ENCODE measurements around the gene LITAF. TPM values are rescaled to one million over a fixed set of nuclear protein-coding genes. Genes with fewer than 3 reads are reported as not detected.

LITAF gene
- total RNA-seq, 2 experiments from 2014 or later: 12.2 to 43.2 TPM

- DNase-seq (ENCODE audit: low spot score): no peak
- Histone ChIP-seq H3K4me2 (ENCODE audit: low read length) (no peak overlapping the region), H3K9me3 (ENCODE audit: low read length) (no peaks in the 10 kb centered on the region), H2AFZ (ENCODE audit: low read length) (no peak overlapping the region), H3K4me3 (ENCODE audit: low read depth, low read length, poor library complexity, severe bottlenecking) (no peak overlapping the region), H4K20me1 (ENCODE audit: insufficient read depth, low read length) (no peaks in the 10 kb centered on the region), H3K36me3 (ENCODE audit: insufficient read depth, low read length) (no peaks in the 10 kb centered on the region), H3K4me1 (ENCODE audit: insufficient read depth, low read length, poor library complexity, severe bottlenecking) (peaks cover 50% of the 10 kb centered on the region), H3K79me2 (ENCODE audit: insufficient read depth, low read depth, low read length) (no peaks in the 10 kb centered on the region), H3K9me2 (ENCODE audit: insufficient read depth, low read length) (no peaks in the 10 kb centered on the region), H3K27ac (ENCODE audit: low read depth, low read length, poor library complexity, severe bottlenecking) (no peak overlapping the region)
- TF ChIP-seq EZH2phosphoT487 (IDR thresholded peaks at IDR 0.05; ENCODE audit: borderline replicate concordance, low read depth, low read length) (no peak), CTCF (conservative IDR thresholded peaks at IDR 0.05; ENCODE audit: low read length) (no peak)
- ChIA-PET CTCF (ENCODE audit: unreplicated experiment) (no interaction called here), POLR2A (interaction anchor here (2.1 kb wide), 1 partner anchor 12 kb away, joined by 4 read pairs; no protein-coding TSS in a partner anchor)
- BruUV-seq (replicated peaks): no TSS peak
- intact Hi-C loops (cut with micrococcal nuclease; ENCODE audit: unreplicated experiment): no loop called here
These were observed 46.4 kb upstream of the LITAF start for GRCh38 chr16:11633113-11633512.

GRCh38 chr16:11632455-11632939, 45.8 kb upstream of the LITAF start:
- H3K4me2 ChIP-seq (ENCODE audit: low read length): no peak overlapping the region
- POLR2A ChIA-PET: interaction anchor here (2.1 kb wide), 1 partner anchor 11 kb away, joined by 4 read pairs; no protein-coding TSS in a partner anchor
- H3K27ac ChIP-seq (ENCODE audit: low read depth, low read length, poor library complexity, severe bottlenecking): no peak overlapping the region
- intact Hi-C loops (cut with micrococcal nuclease; ENCODE audit: unreplicated experiment): no loop called here
- no peaks in the 10 kb centered on the region for H3K36me3 ChIP-seq (ENCODE audit: insufficient read depth, low read length)
- H2AFZ ChIP-seq (ENCODE audit: low read length): no peak overlapping the region
- H3K9me3 ChIP-seq (ENCODE audit: low read length): no peaks in the 10 kb centered on the region
- no peaks in the 10 kb centered on the region for H3K9me2 ChIP-seq (ENCODE audit: insufficient read depth, low read length)
- H3K4me1 ChIP-seq (ENCODE audit: insufficient read depth, low read length, poor library complexity, severe bottlenecking): peaks cover 56% of the 10 kb centered on the region
- H4K20me1 ChIP-seq (ENCODE audit: insufficient read depth, low read length): no peaks in the 10 kb centered on the region
- H3K79me2 ChIP-seq (ENCODE audit: insufficient read depth, low read depth, low read length): no peaks in the 10 kb centered on the region
- H3K4me3 ChIP-seq (ENCODE audit: low read depth, low read length, poor library complexity, severe bottlenecking): no peak overlapping the region
- CTCF ChIA-PET (ENCODE audit: unreplicated experiment): no interaction called here
- TF ChIP-seq EZH2phosphoT487 (IDR thresholded peaks at IDR 0.05; ENCODE audit: borderline replicate concordance, low read depth, low read length): no peak
- TF ChIP-seq CTCF (conservative IDR thresholded peaks at IDR 0.05; ENCODE audit: low read length): no peak
- no peak for DNase-seq (ENCODE audit: low spot score)
- BruUV-seq (replicated peaks): no TSS peak

- BruUV-seq (replicated peaks): no TSS peak
- no peak overlapping the region for H2AFZ ChIP-seq (ENCODE audit: low read length)
- H3K4me3 ChIP-seq (ENCODE audit: low read depth, low read length, poor library complexity, severe bottlenecking): no peak overlapping the region
- H3K4me2 ChIP-seq (ENCODE audit: low read length): no peak overlapping the region
- no peaks in the 10 kb centered on the region for H4K20me1 ChIP-seq (ENCODE audit: insufficient read depth, low read length)
- POLR2A ChIA-PET: interaction anchor here (0.6 to 2.1 kb wide), 6 partner anchors 10 to 182 kb away, joined by 4 to 6 read pairs (median 4); no protein-coding TSS in a partner anchor
- no peak overlapping the region for H3K27ac ChIP-seq (ENCODE audit: low read depth, low read length, poor library complexity, severe bottlenecking)
- TF ChIP-seq EZH2phosphoT487 (IDR thresholded peaks at IDR 0.05; ENCODE audit: borderline replicate concordance, low read depth, low read length): no peak
- no peak for TF ChIP-seq CTCF (conservative IDR thresholded peaks at IDR 0.05; ENCODE audit: low read length)
- CTCF ChIA-PET (ENCODE audit: unreplicated experiment): interaction anchor here (0.7 to 1.0 kb wide), 2 partner anchors 10 to 44 kb away, joined by 3 read pairs; no protein-coding TSS in a partner anchor
- no peaks in the 10 kb centered on the region for H3K9me3 ChIP-seq (ENCODE audit: low read length)
- H3K4me1 ChIP-seq (ENCODE audit: insufficient read depth, low read length, poor library complexity, severe bottlenecking): peaks cover 59% of the 10 kb centered on the region
- H3K36me3 ChIP-seq (ENCODE audit: insufficient read depth, low read length): no peaks in the 10 kb centered on the region
- H3K9me2 ChIP-seq (ENCODE audit: insufficient read depth, low read length): no peaks in the 10 kb centered on the region
- intact Hi-C loops (cut with micrococcal nuclease; ENCODE audit: unreplicated experiment): no loop called here
- DNase-seq (ENCODE audit: low spot score): no peak
- no peaks in the 10 kb centered on the region for H3K79me2 ChIP-seq (ENCODE audit: insufficient read depth, low read depth, low read length)
These were observed 44.5 kb upstream of the LITAF start for GRCh38 chr16:11631214-11631613.
